ENCODE results near the gene COMT. TPM values are rescaled to one million over a fixed set of nuclear protein-coding genes. Genes with fewer than 3 reads are reported as not detected.

COMT gene
- total and polyA plus RNA-seq, 9 of the 15 experiments (the other 6 are each of a cell fraction or from before 2014, with no cell fraction given): 12.5 to 351 (median 155) TPM

GRCh38 chr22:19923914-19924513, 17.6 kb upstream of the COMT start:
- Histone ChIP-seq H3K9me3 (replicated peaks; ENCODE audit: control insufficient read depth, insufficient read depth, low read depth, low read length) (no peaks in the 10 kb centered on the region), H3K4me3 (no peak overlapping the region), H2AFZ (ENCODE audit: low read depth, low read length) (no peak overlapping the region), H4K20me1 (replicated peaks; ENCODE audit: control insufficient read depth, insufficient read depth, low read length) (no peaks in the 10 kb centered on the region), H3K9ac (ENCODE audit: insufficient read depth in 1 of 2, low read depth in 2 of 2, low read length in 2 of 2) (peak overlapping the region in 1 of 2 experiments; percentile 69; a peak in 2 of 4 replicates), H3K4me1 (replicated peaks in 1 of 2; ENCODE audit: control insufficient read depth in 2 of 2, insufficient read depth in 2 of 2, low read length in 2 of 2) (peaks cover 5 to 14% of the 10 kb centered on the region in 2 experiments; a peak in 3 of 5 replicates), H3K4me2 (ENCODE audit: insufficient read depth, low read length) (no peak overlapping the region), H3K27ac (ENCODE audit: extremely low read depth, low read depth, low read length) (no peak overlapping the region), H3K9me1 (ENCODE audit: control insufficient read depth, insufficient read depth, low read length) (no peaks in the 10 kb centered on the region), H3K79me2 (ENCODE audit: control insufficient read depth, insufficient read depth, low read length) (no peaks in the 10 kb centered on the region), H3K27me3 (ENCODE audit: control insufficient read depth in 2 of 2, insufficient read depth in 2 of 2, low read length in 2 of 2) (no peaks in the 10 kb centered on the region), H3K36me3 (ENCODE audit: control insufficient read depth, insufficient read depth, low read length) (peaks cover 7% of the 10 kb centered on the region; the same call in 1 of the 3 replicates)
- BruUV-seq (replicated peaks): no TSS peak
- FAIRE-seq (no peak), ATAC-seq (no peak; the same call in 1 of the 3 replicates), DNase-seq (ENCODE audit: extremely low read depth in 1 of 4, low spot score in 3 of 4) (peak in 1 of 4 experiments; percentile 48)
- WGBS (ENCODE audit: insufficient coverage, low coverage, missing lambda C conversion rate): 53% methylated on average over 12 of the region's 12 CpGs
- ChIA-PET CTCF (ENCODE audit: low intra/inter-chr PET ratio) (interaction anchor here (0.6 to 1.0 kb wide), 2 partner anchors 11 to 22 kb away, joined by 3 read pairs; no protein-coding TSS in a partner anchor), POLR2A (interaction anchor here (0.6 to 4.2 kb wide), 12 partner anchors 11 to 194 kb away, joined by 3 to 26 read pairs (median 3); partner anchors contain the start of genes COMT and TXNRD2)
- intact Hi-C loops (cut with micrococcal nuclease): no loop called here
- in situ Hi-C loops (cut with MboI): no loop called here
- TF ChIP-seq ZFP91 (CRISPR knock-in tag; IDR thresholded peaks at IDR 0.05): peak; percentile 73; the same call in 1 of the 2 replicates
- 0 out of 2 replicates have a peak, but pooled peaks have one; percentile 13 for TF ChIP-seq MAFF (IDR thresholded peaks at IDR 0.05; ENCODE audit: low read length)
- 0 out of 4 replicates have a peak, but pooled peaks of 1 of the 2 experiments have one; percentile 24 for TF ChIP-seq MLX (CRISPR knock-in tag; conservative IDR thresholded peaks at IDR 0.05)
- TF ChIP-seq CBX2 (IDR thresholded peaks at IDR 0.05; ENCODE audit: insufficient read depth, low read length, poor library complexity, severe bottlenecking): no peak
- TF ChIP-seq GTF2E2 (tag; IDR thresholded peaks at IDR 0.05): no peak
- TF ChIP-seq POLR2H (tag; IDR thresholded peaks at IDR 0.05; ENCODE audit: low read depth): no peak
- TF ChIP-seq IRF2 (CRISPR knock-in tag; IDR thresholded peaks at IDR 0.05): no peak
- peak; percentile 51; the same call in 1 of the 2 replicates for TF ChIP-seq E2F1 (CRISPR knock-in tag; IDR thresholded peaks at IDR 0.05)
- peak; percentile 58 for TF ChIP-seq USF1 (CRISPR knock-in tag; IDR thresholded peaks at IDR 0.05)
- no peak for TF ChIP-seq ZNF785 (CRISPR knock-in tag; IDR thresholded peaks at IDR 0.05)
- TF ChIP-seq MAZ (CRISPR knock-in tag; conservative IDR thresholded peaks at IDR 0.05 in 1 of 2, IDR thresholded peaks at IDR 0.05 in 1 of 2): no peak
- TF ChIP-seq PURB (CRISPR knock-in tag; IDR thresholded peaks at IDR 0.05; ENCODE audit: low read depth): 0 out of 2 replicates have a peak, but pooled peaks have one; percentile 75
- TF ChIP-seq MYC (IDR thresholded peaks at IDR 0.05; ENCODE audit: low read depth, low read length): no peak
- 0 out of 2 replicates have a peak, but pooled peaks have one; percentile 34 for TF ChIP-seq MYC (CRISPR knock-in tag; IDR thresholded peaks at IDR 0.05; ENCODE audit: borderline replicate concordance, low read depth)
- TF ChIP-seq GABPA (tag; conservative IDR thresholded peaks at IDR 0.05; ENCODE audit: low read depth): no peak
- no peak for TF ChIP-seq PHTF2 (CRISPR knock-in tag; IDR thresholded peaks at IDR 0.05)
